HEK293 (cell line): ENCODE measurements around the gene STX1B.
A peak's percentile ranks its signal among the peaks of the same experiment; 100 is the strongest.

Source experiments
- CTCF ChIA-PET: fragments of 350-600 bp; formaldehyde crosslinking; extraction: SDS; loops from one replicate; lab custom pipeline; 2021; ENCODE audit warnings: antibody characterized with exemption; lab: Yijun Ruan, JAX
- POLR2A ChIA-PET: fragments of 300-600 bp; formaldehyde crosslinking; extraction: SDS; loops from one replicate; lab custom pipeline; 2020; ENCODE audit warnings: antibody characterized with exemption, inconsistent platforms; lab: Yijun Ruan, JAX
- H3K27ac ChIP-seq: fragments of 200-500 bp; sonication (Bioruptor generic); 2 replicates; pipeline ENCODE4 v1.5.1; 2014; ENCODE audit warnings: low read depth, low read length, control low read depth, inconsistent platforms; ENCODE audit errors: extremely low read depth
- H3K36me3 ChIP-seq, 2 experiments: fragments of 200-500 bp in 1 of 2; sonication (Bioruptor generic) in 1 of 2; 1 replicate in 1 of 2; 2 replicates in 1 of 2; pipeline ENCODE4 v1.5.1; 2014 to 2017; ENCODE audit warnings: inconsistent platforms in 2 of 2, low read length in 2 of 2; ENCODE audit not compliant: control insufficient read depth in 2 of 2, insufficient read depth in 1 of 2
- H3K4me1 ChIP-seq: fragments of 200-500 bp; sonication (Bioruptor generic); 2 replicates; pipeline ENCODE4 v1.5.1; 2014; ENCODE audit warnings: mild to moderate bottlenecking, low read length, inconsistent platforms; ENCODE audit not compliant: control insufficient read depth, insufficient read depth
- H3K4me3 ChIP-seq: 2 replicates; pipeline ENCODE4 v1.5.1; 2011; ENCODE audit warnings: low read depth, mild to moderate bottlenecking, control low read depth, low read length, moderate library complexity
- H3K9me3 ChIP-seq: fragments of 200-500 bp; sonication (Bioruptor generic); 2 replicates; pipeline ENCODE4 v1.5.1; 2014; ENCODE audit warnings: low read depth, low read length, inconsistent platforms; ENCODE audit not compliant: control insufficient read depth, insufficient read depth
- BCL11A ChIP-seq: fragments of 450-650 bp; formaldehyde crosslinking; IDR thresholded peaks from 2 replicates; pipeline ENCODE4 v1.5.1; 2016; ENCODE audit warnings: low read depth, missing biosample characterization, missing genetic modification characterization
- GLI2 ChIP-seq: fragments of 450-650 bp; formaldehyde crosslinking; IDR thresholded peaks from 2 replicates; pipeline ENCODE4; 2017; ENCODE audit warnings: missing biosample characterization, missing genetic modification characterization, low read depth, borderline replicate concordance
- HOXD13 ChIP-seq: sonication (generic); formaldehyde crosslinking; IDR thresholded peaks from 2 replicates; pipeline ENCODE4 v1.8.0; 2022; ENCODE audit warnings: missing genetic modification reagents, borderline replicate concordance
- KLF1 ChIP-seq: fragments of 450-650 bp; formaldehyde crosslinking; IDR thresholded peaks from 2 replicates; pipeline ENCODE4 v1.5.1; 2016; ENCODE audit warnings: missing biosample characterization, missing genetic modification characterization
- KLF16 ChIP-seq: fragments of 450-650 bp; formaldehyde crosslinking; IDR thresholded peaks from 2 replicates; pipeline ENCODE4 v1.5.1; 2017; ENCODE audit warnings: missing biosample characterization, missing genetic modification characterization
- KLF7 ChIP-seq: fragments of 450-650 bp; formaldehyde crosslinking; IDR thresholded peaks from 2 replicates; pipeline ENCODE4 v1.5.1; 2016; ENCODE audit warnings: missing biosample characterization, missing genetic modification characterization, borderline replicate concordance
- OVOL3 ChIP-seq: fragments of 450-650 bp; formaldehyde crosslinking; IDR thresholded peaks from 2 replicates; pipeline ENCODE4 v1.5.1; 2016; ENCODE audit warnings: missing biosample characterization, missing genetic modification characterization
- ZFP3 ChIP-seq: fragments of 450-650 bp; formaldehyde crosslinking; IDR thresholded peaks from 2 replicates; pipeline ENCODE4 v1.5.1; 2016; ENCODE audit warnings: low read depth, missing biosample characterization, missing genetic modification characterization
- ZNF146 ChIP-seq: fragments of 450-650 bp; formaldehyde crosslinking; IDR thresholded peaks from 2 replicates; pipeline ENCODE4 v1.5.1; 2016; ENCODE audit warnings: missing biosample characterization, missing genetic modification characterization
- ZNF157 ChIP-seq: fragments of 450-650 bp; formaldehyde crosslinking; IDR thresholded peaks from 2 replicates; pipeline ENCODE4 v1.5.1; 2016; ENCODE audit warnings: missing biosample characterization, missing genetic modification characterization
- ZNF2 ChIP-seq: fragments of 450-650 bp; formaldehyde crosslinking; IDR thresholded peaks from 2 replicates; pipeline ENCODE4 v1.5.1; 2016; ENCODE audit warnings: missing biosample characterization, missing genetic modification characterization
- ZNF292 ChIP-seq: fragments of 450-650 bp; formaldehyde crosslinking; IDR thresholded peaks from 2 replicates; pipeline ENCODE4 v1.5.1; 2016; ENCODE audit warnings: low read depth, missing biosample characterization, missing genetic modification characterization, borderline replicate concordance
- ZNF335 ChIP-seq: fragments of 450-650 bp; formaldehyde crosslinking; conservative IDR thresholded peaks from 2 replicates; pipeline ENCODE4 v1.5.1; 2016; ENCODE audit warnings: missing biosample characterization, missing genetic modification characterization
- ZNF433 ChIP-seq: fragments of 450-650 bp; formaldehyde crosslinking; IDR thresholded peaks from 2 replicates; pipeline ENCODE4 v1.5.1; 2016; ENCODE audit warnings: missing biosample characterization, missing genetic modification characterization, low read depth
- ZNF530 ChIP-seq: fragments of 450-650 bp; formaldehyde crosslinking; IDR thresholded peaks from 2 replicates; pipeline ENCODE4 v1.5.1; 2016; ENCODE audit warnings: low read depth, missing biosample characterization, missing genetic modification characterization
- ZNF548 ChIP-seq: fragments of 450-650 bp; formaldehyde crosslinking; IDR thresholded peaks from 2 replicates; pipeline ENCODE4 v1.5.1; 2016; ENCODE audit warnings: missing biosample characterization, missing genetic modification characterization
- ZNF580 ChIP-seq: fragments of 450-650 bp; formaldehyde crosslinking; IDR thresholded peaks from 2 replicates; pipeline ENCODE4 v1.5.1; 2016; ENCODE audit warnings: missing biosample characterization, missing genetic modification characterization
- ZNF585B ChIP-seq: fragments of 450-650 bp; formaldehyde crosslinking; IDR thresholded peaks from 2 replicates; pipeline ENCODE4 v1.5.1; 2016; ENCODE audit warnings: missing biosample characterization, missing genetic modification characterization
- ZNF600 ChIP-seq: fragments of 450-650 bp; formaldehyde crosslinking; IDR thresholded peaks from 2 replicates; pipeline ENCODE4 v1.5.1; 2016; ENCODE audit warnings: missing biosample characterization, missing genetic modification characterization
- ZNF629 ChIP-seq: fragments of 450-650 bp; formaldehyde crosslinking; IDR thresholded peaks from 2 replicates; pipeline ENCODE4 v1.5.1; 2017; ENCODE audit warnings: missing biosample characterization, missing genetic modification characterization
- ZNF670 ChIP-seq: fragments of 450-650 bp; formaldehyde crosslinking; IDR thresholded peaks from 2 replicates; pipeline ENCODE4 v1.5.1; 2016; ENCODE audit warnings: missing biosample characterization, missing genetic modification characterization, low read depth
- ZNF692 ChIP-seq: fragments of 450-650 bp; formaldehyde crosslinking; IDR thresholded peaks from 2 replicates; pipeline ENCODE4 v1.5.1; 2016; ENCODE audit warnings: missing biosample characterization, missing genetic modification characterization
- ZNF837 ChIP-seq: fragments of 450-650 bp; formaldehyde crosslinking; IDR thresholded peaks from 2 replicates; pipeline ENCODE4 v1.5.1; 2016; ENCODE audit warnings: missing biosample characterization, missing genetic modification characterization
- ZSCAN16 ChIP-seq: fragments of 450-650 bp; formaldehyde crosslinking; IDR thresholded peaks from 2 replicates; pipeline ENCODE4 v1.5.1; 2016; ENCODE audit warnings: missing biosample characterization, missing genetic modification characterization
- ZSCAN5A ChIP-seq: fragments of 450-650 bp; formaldehyde crosslinking; IDR thresholded peaks from 2 replicates; pipeline ENCODE4 v1.5.1; 2016; ENCODE audit warnings: missing biosample characterization, missing genetic modification characterization

Gene STX1B

GRCh38 chr16:30946671-30947540, 63.5 kb downstream of the STX1B start (continued):
- TF ChIP-seq ZNF670 (tag by site-specific recombination) (no peak), BCL11A (tag by site-specific recombination) (no peak), KLF7 (tag by site-specific recombination) (no peak), ZNF433 (tag by site-specific recombination) (no peak), KLF1 (tag by site-specific recombination) (no peak), ZNF335 (tag by site-specific recombination) (no peak), GLI2 (tag by site-specific recombination) (no peak), ZNF292 (tag by site-specific recombination) (no peak), ZNF600 (peak; percentile 55; the same call in 1 of the 2 replicates), ZNF548 (no peak), ZNF692 (no peak), ZNF629 (no peak), ZSCAN16 (no peak)

- H3K36me3 ChIP-seq, result peaks cover 28 to 66% of the 10 kb centered on the region in 2 experiments; a peak in 2 of 3 replicates
- ChIA-PET CTCF (interaction anchor here (0.5 to 6.5 kb wide), 9 partner anchors 10 to 514 kb away, joined by 3 to 74 read pairs (median 4); partner anchors contain the start of genes HSD3B7 and SETD1A), POLR2A (no interaction called here)
- no peak overlapping the region for H3K4me3 ChIP-seq
- no peaks in the 10 kb centered on the region for H3K4me1 ChIP-seq
- no peak overlapping the region for H3K27ac ChIP-seq
- no peaks in the 10 kb centered on the region for H3K9me3 ChIP-seq
- TF ChIP-seq ZNF580 (tag by site-specific recombination) (peak; percentile 79), ZSCAN5A (no peak), ZNF146 (tag by site-specific recombination) (peak; percentile 100), ZNF585B (tag by site-specific recombination) (no peak), ZNF157 (no peak), KLF1 (tag by site-specific recombination) (no peak), HOXD13 (CRISPR knock-in tag) (no peak), ZNF2 (tag by site-specific recombination) (no peak), ZNF837 (no peak)
Measured at GRCh38 chr16:30944352-30944751, 66.1 kb downstream of the STX1B start.

- TF ChIP-seq OVOL3, result no peak
- no peak for TF ChIP-seq ZNF580 (tag by site-specific recombination)
- TF ChIP-seq ZNF530, result no peak
- 0 out of 2 replicates have a peak, but pooled peaks have one; percentile 1 for TF ChIP-seq KLF16
- TF ChIP-seq ZFP3, result peak; percentile 36; the same call in 1 of the 2 replicates
- TF ChIP-seq, all 188 proteins: peak for 2
- H3K4me1 ChIP-seq, result no peaks in the 10 kb centered on the region
- H3K4me3 ChIP-seq, result no peak overlapping the region
- H3K36me3 ChIP-seq, result peaks cover 28 to 72% of the 10 kb centered on the region in 2 experiments; a peak in 2 of 3 replicates
- H3K9me3 ChIP-seq, result no peaks in the 10 kb centered on the region
- ChIA-PET CTCF (interaction anchor here (0.6 to 6.5 kb wide), 25 partner anchors 8 to 926 kb away, joined by 3 to 74 read pairs (median 3); partner anchors contain the start of gene SETD1A), POLR2A (interaction anchor here (0.6 to 3.7 kb wide), 7 partner anchors 11 to 135 kb away, joined by 3 to 15 read pairs (median 4); partner anchors contain the start of genes FBXL19 and SETD1A)
- no peak overlapping the region for H3K27ac ChIP-seq
Measured at GRCh38 chr16:30942426-30942806, 68.0 kb downstream of the STX1B start.
